ENCODE data around the gene KIF2A. TPM values are rescaled to one million over a fixed set of nuclear protein-coding genes. Genes with fewer than 3 reads are reported as not detected.

Gene KIF2A
- total and polyA plus RNA-seq, 9 of the 15 experiments (the other 6 are each of a cell fraction or from before 2014, with no cell fraction given) = 42.6 to 126 (median 77.6) TPM

DNA sequence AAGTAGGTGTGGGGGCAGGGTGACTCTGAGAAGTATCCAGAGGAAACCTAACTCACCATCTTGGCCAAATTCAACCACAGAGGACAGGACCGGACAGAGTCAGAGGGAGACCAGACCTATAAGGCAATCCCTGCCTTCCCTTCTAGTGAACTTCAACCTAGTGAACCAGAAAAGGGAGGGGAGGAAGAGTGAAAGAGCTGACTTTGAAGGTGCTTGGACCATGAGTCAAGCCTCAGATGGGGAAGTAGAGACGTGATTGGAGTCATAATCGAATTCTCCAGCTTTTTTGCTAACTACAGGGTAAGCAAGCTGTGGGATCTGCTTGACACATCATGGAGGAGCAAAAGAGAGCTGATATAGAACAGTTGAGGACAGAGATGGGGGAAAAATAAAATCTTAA, 18.8 kb upstream of the KIF2A start:
- H3K4me2 ChIP-seq (ENCODE audit: insufficient read depth, low read length) = no peak overlapping the region
- intact Hi-C loops (cut with micrococcal nuclease) = no loop called here
- H3K79me2 ChIP-seq (ENCODE audit: control insufficient read depth, insufficient read depth, low read length) = no peaks in the 10 kb centered on the region
- H4K20me1 ChIP-seq (replicated peaks; ENCODE audit: control insufficient read depth, insufficient read depth, low read length) = no peaks in the 10 kb centered on the region
- no peak overlapping the region for H3K4me3 ChIP-seq
- H3K4me1 ChIP-seq (replicated peaks in 1 of 2; ENCODE audit: control insufficient read depth in 2 of 2, insufficient read depth in 2 of 2, low read length in 2 of 2) = peaks cover 0 to 14% of the 10 kb centered on the region in 2 experiments; a peak in 4 of 5 replicates
- H3K27ac ChIP-seq (ENCODE audit: extremely low read depth, low read depth, low read length) = no peak overlapping the region
- no peaks in the 10 kb centered on the region for H3K9me1 ChIP-seq (ENCODE audit: control insufficient read depth, insufficient read depth, low read length)
- no peak overlapping the region for H3K9ac ChIP-seq (ENCODE audit: insufficient read depth in 1 of 2, low read depth in 2 of 2, low read length in 2 of 2)
- ATAC-seq (no peak), DNase-seq (ENCODE audit: extremely low read depth in 1 of 4, low spot score in 3 of 4) (no peak), FAIRE-seq (no peak)
- POLR2A ChIA-PET = interaction anchor here (0.9 kb wide), 1 partner anchor 18 kb away, joined by 3 read pairs; the partner anchor contains the start of gene KIF2A
- no TSS peak for BruUV-seq (replicated peaks)
- H3K27me3 ChIP-seq (ENCODE audit: control insufficient read depth in 2 of 2, insufficient read depth in 2 of 2, low read length in 2 of 2) = no peaks in the 10 kb centered on the region
- no peaks in the 10 kb centered on the region for H3K36me3 ChIP-seq (ENCODE audit: control insufficient read depth, insufficient read depth, low read length)
- WGBS (ENCODE audit: insufficient coverage, low coverage, missing lambda C conversion rate) = 41% methylated on average over 3 of the region's 3 CpGs
- peak overlapping the region; percentile 15; the same call in 1 of the 2 replicates for H2AFZ ChIP-seq (ENCODE audit: low read depth, low read length)
- CTCF ChIA-PET (ENCODE audit: low intra/inter-chr PET ratio) = interaction anchor here (1.0 kb wide), 1 partner anchor 12 kb away, joined by 3 read pairs; no protein-coding TSS in a partner anchor
- in situ Hi-C loops (cut with MboI) = no loop called here
- H3K9me3 ChIP-seq (replicated peaks; ENCODE audit: control insufficient read depth, insufficient read depth, low read depth, low read length) = peaks cover 20% of the 10 kb centered on the region; the same call in 1 of the 2 replicates
- TF ChIP-seq COPS2 (conservative IDR thresholded peaks at IDR 0.05) (no peak), JUNB (CRISPR knock-in tag; conservative IDR thresholded peaks at IDR 0.05) (no peak), ZNF445 (CRISPR knock-in tag; IDR thresholded peaks at IDR 0.05; ENCODE audit: low read depth) (no peak), ZC3H8 (IDR thresholded peaks at IDR 0.05) (no peak), ZFX (CRISPR knock-in tag; IDR thresholded peaks at IDR 0.05) (no peak), ZNF551 (CRISPR knock-in tag; IDR thresholded peaks at IDR 0.05) (no peak), KAT7 (CRISPR knock-in tag; IDR thresholded peaks at IDR 0.05; ENCODE audit: borderline replicate concordance) (no peak), ZNF354B (CRISPR knock-in tag; IDR thresholded peaks at IDR 0.05) (no peak), DDX20 (tag; IDR thresholded peaks at IDR 0.05; ENCODE audit: low read depth) (no peak), CREBBP (IDR thresholded peaks at IDR 0.05; ENCODE audit: low read depth, low read length) (no peak), ZMIZ1 (IDR thresholded peaks at IDR 0.05; ENCODE audit: low read depth in 2 of 2, low read length in 2 of 2) (no peak), ARNT (IDR thresholded peaks at IDR 0.05) (no peak), SREBF1 (IDR thresholded peaks at IDR 0.05; ENCODE audit: borderline replicate concordance, low read depth, low read length) (no peak), FOXJ2 (tag; IDR thresholded peaks at IDR 0.05) (no peak), FOXK1 (CRISPR knock-in tag; IDR thresholded peaks at IDR 0.05; ENCODE audit: borderline replicate concordance) (no peak), RBM39 (optimal IDR thresholded peaks at IDR 0.05; ENCODE audit: low read depth, low read length) (no peak), JUN (IDR thresholded peaks at IDR 0.05; ENCODE audit: borderline replicate concordance, low read depth, low read length) (no peak), JUN (CRISPR knock-in tag; IDR thresholded peaks at IDR 0.05; ENCODE audit: borderline replicate concordance) (no peak)
- TF ChIP-seq, protein P1, sequence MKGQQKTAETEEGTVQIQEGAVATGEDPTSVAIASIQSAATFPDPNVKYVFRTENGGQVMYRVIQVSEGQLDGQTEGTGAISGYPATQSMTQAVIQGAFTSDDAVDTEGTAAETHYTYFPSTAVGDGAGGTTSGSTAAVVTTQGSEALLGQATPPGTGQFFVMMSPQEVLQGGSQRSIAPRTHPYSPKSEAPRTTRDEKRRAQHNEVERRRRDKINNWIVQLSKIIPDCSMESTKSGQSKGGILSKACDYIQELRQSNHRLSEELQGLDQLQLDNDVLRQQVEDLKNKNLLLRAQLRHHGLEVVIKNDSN (CRISPR knock-in tag; IDR thresholded peaks at IDR 0.05) = no peak
